HG03571 (cell line): Measurements from ENCODE around the gene FSIP2.
"Not testable (repeated sequence)": the region's sequence is repeated elsewhere in the genome, so short reads cannot be mapped to it uniquely, and the experiment has no call there.

Source experiments
- ATAC-seq: cut with Tn5 transposase; IDR thresholded peaks from one replicate; pipeline ENCODE4 v1.9.1; 2021; ENCODE audit not compliant: unreplicated experiment

Gene FSIP2

DNA sequence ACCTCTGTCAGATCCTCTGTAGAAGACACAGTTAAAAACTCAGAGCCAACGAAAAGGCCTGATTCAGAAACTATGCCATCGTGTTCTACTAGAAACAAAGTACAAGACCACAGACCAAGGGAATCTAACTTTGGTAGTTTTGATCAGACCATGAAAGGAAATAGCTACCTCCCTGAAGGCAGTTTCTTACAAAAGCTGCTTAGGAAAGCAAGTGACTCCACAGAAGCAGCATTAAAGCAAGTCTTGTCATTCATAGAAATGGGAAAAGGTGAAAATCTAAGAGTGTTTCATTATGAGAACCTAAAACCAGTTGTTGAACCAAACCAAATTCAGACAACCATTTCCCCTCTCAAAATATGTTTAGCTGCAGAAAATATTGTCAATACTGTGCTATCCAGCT lies 58.2 kb downstream of the FSIP2 start:
- no peak for ATAC-seq

DNA sequence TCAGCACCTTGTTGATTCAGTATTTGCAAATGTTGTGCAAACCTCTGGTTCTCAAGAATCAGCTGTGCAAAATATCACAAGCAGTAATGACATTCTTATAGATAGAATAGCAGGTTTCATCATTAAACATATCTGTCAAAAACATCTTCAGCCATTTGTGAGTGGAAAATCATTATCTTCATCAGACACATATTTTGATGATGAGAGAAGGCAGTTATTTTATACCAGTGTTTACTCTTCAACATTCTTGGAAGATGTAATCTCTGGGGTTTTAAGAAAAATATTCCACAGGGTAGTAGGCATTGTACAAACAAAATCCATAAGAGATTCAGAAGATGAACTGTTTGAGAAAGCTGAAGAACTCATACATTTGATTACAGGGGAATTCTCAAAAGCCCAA lies 64.3 kb downstream of the FSIP2 start:
- ATAC-seq = no peak

DNA sequence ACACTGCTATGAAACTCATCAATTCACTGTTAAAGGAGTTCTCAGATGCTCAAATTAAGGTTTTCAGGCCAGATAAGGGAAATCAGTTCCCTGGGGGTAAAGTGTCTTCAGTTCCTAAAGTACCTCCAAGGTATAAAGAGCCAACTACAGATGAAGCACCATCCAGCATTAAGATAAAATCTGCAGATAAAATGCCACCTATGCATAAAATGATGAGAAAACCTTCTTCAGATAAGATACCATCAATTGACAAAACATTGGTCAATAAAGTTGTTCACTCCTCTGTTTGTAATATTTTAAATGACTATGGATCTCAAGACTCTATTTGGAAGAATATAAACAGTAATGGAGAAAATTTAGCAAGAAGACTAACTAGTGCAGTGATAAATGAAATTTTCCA lies 68.2 kb downstream of the FSIP2 start:
- no peak for ATAC-seq

DNA sequence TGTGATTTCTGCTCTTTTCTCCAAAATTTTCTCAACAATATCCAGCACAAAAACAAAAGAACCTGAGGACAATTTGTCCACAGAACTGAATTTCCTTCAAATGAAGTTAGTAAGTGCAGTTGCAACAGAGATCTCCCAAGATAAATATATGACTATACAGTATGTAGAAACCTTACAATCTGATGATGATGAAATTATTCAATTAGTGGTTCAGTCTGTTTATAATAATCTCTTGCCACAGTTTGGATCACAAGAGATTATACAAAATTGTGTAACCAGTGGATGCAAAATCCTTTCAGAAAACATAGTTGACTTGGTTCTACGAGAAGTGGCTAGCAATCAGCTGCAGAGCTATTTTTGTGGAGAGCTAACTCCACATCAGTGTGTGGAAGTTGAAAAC lies 68.7 kb downstream of the FSIP2 start:
- ATAC-seq = no peak

DNA sequence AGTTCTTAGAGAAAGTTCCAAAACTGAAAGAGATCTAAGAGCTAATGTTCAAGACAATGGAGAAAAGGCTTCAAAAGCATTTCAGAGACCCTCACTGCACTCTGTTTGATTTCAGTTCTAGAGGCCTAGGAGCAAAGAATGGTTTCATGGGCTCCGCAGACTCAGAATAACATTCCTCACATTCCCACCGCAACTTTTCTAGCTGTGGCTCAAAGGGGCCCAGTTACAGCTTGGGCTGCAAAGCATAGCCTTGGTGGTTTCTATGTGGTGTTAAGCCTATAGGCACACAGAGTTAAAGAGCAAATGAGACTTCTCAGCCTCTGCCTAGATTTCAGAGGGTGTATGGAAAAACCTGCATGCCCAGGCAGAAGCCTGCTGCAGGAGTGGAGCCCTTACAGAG lies 73.0 kb downstream of the FSIP2 start:
- ATAC-seq = no peak

DNA sequence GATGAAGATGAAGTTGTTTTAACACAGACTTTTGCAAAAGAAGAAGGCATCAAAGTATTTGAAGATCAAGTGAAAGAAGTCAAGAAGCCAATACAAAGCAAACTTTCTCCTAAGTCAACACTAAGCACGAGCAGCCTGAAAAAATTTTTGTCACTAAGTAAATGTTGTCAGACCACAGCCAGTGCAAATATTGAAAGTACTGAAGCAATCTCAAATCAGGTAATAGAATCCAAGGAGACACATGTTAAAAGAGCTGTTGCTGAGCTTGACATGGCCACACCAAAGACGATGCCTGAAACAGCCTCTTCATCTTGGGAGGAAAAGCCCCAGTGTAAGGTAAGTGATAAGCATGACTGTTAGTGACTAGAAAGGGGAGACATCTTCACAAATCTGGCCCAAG lies 75.1 kb downstream of the FSIP2 start:
- no peak for ATAC-seq

DNA sequence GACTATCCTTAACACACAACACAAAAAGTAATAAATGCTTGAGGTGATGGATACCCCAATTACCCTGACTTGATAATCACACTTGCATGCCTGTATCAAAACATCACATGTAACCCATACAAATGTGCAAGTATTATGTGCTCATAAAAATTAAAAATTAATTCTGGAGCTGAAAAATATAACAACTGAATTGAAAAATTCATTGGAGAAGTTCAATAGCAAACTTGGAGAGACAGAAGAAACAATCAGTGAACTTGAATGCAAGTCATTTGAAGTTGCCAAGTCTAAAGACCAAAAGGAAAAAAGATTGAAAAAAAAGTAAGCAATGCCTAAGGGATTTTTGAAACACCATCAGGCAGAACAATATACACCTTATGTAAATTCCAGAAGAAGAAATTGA lies 79.4 kb downstream of the FSIP2 start:
- no peak for ATAC-seq

DNA sequence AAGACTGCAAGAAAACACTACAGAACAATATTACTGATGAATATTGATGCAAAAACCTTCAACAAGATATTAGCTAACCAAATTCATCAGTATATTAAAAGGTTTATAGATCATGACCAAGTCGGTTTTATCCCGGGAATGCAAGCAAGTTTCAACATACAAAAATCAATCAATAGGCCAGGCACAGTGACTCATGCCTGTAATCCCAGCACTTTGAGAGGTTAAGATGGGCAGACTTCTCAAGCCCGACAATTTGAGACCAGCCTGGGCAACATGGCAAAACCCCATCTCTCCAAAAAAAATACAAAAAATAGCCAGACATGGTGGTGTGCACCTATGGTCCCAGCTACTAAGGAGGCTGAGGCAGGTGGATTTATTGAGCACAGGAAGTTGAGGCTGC lies 82.9 kb downstream of the FSIP2 start:
- no peak for ATAC-seq

DNA sequence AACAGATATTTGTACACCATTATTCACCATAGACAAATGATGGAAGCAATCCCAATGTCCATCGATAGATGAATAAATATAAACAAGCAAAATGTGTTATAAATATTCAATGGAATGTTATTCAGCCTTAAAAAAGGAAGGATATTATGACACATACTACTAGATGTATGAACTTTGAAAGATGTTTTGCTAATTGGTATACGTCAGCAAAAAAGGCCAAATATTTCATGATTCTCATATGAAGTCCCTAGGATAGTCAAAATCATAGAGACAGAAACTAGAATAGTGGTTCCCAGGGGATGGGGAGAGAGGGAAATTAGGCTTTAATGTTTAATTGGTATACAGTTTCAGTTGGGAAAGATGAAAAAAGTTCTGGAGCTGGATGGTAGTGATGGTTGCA lies 85.2 kb downstream of the FSIP2 start:
- no peak for ATAC-seq

DNA sequence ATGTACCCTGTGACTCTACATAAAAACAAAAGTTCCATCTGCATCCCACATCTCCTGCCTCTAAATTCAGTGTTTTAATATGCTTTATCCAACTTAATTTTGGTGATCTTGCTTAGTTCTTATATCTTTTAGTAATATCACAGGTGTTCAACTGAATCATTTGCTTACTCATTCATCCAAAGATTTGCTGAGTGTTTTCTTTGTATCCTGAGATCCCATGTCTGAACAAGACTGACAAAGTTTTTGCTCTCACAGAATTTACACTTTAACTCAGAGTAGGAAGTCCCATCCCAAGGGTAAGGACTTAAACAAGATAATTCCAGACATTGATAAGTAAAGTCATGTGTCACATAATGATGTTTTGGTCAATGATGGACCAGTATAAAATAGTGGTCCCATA lies 87.0 kb downstream of the FSIP2 start:
- no peak for ATAC-seq

DNA sequence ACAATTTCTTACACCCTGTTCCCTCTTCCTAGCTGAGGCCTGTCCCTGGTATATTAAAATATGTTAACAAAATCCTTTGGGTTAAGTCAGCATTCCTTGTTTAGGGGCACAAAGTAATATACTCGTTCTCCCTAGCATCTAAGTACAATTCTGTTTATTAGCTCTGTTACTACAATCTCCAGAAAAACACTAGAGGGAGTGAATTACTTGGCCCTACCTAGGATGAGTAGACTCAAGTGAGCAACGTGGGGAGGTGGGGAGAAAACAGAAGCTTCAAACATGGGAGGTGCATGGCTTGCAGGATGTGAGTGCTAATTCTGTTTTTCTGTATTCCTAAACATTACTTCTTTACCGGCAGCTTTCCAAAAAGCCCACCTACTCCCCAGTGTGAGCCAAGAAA lies 89.7 kb downstream of the FSIP2 start:
- ATAC-seq = no peak

DNA sequence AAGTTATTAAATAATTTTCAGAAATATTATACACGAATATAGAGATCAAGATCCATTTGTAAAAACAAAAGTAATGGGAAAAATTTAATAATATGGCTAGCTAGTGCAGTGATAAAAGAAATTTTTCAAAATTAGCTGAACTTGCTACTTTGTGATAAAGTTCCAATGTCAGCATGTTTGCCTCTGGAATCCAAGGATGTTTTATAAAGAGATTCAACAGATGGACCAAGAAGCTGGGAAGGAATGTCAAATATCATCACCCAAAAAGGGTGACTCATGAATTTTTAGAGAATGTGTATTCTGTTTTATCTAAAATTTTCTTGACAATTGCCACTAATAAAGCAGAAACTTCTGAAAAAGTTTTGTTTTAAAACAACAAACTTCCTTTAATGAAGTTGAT lies 95.3 kb downstream of the FSIP2 start:
- ATAC-seq = no peak

DNA sequence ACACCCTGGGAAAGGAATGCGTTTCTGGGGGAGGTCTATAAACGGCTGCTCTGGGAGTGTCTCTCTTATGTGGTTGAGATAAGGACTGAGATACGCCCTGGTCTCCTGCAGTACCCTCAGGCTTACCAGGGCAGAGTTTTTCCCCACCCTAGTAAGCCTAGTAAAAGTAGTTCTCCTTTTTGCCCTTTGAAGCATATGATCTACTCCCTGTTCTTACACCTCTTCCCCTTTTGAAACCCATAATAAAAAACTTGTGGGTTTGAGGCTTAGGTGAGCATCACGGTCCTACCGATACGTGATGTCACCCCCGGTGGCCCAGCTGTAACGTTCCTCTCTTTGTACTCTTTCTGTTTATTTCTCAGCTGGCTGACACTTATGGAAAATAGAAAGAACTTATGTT lies 97.4 kb downstream of the FSIP2 start:
- ATAC-seq = no peak

DNA sequence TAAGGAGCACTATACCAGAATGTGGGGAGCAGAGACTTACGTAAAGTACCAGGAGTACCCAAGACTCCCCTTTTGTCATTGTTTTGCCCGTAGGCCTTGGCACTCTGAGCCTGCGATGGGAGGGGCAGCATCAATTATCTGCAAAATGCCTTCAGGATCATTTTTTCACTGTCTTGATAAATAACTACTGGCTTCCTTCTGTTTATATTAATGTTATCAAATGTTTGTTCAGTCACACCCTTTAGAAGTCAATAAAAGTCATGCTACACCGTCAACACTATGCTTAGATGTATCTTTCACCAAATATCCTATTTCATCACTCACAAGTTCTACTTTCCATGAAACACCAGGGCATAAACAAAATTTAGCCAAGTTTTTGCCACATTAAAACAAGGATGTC lies 116.3 kb downstream of the FSIP2 start:
- no peak for ATAC-seq

DNA sequence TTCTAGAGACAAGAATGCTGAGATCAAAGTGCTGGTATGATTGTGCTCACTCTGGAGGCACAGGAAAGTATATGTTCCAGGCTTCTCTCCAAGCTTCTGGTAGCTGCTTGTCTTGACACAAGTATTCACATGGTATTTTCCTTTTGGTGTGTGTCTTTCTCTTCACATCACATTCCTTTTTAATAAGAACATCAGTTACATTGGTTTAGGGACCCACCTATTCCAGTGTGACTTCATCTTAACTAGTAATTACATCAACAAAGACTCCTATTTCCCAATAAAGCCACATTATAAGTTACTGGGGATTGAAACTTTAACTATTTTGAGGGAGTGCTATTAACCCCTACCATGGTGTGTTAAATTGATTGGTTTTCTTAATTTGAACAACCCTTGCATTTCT lies 119.1 kb downstream of the FSIP2 start:
- ATAC-seq = no peak

DNA sequence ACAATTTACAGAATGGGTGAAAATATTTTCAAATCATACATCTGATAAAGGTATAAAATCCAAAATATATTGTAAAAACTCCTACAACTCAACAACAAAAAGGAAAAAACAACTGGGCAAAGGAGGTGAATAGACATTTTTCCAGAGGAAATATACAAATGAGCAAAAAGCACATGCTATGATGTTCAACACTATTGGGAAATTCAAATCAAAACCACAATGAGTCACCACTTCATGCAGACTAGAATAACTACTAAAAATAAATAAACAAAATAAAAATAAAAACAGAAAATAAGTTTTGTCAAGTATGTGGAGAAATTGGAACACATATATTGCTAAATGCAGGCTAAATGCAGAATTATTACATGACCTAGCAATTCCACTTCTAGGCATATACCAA lies 120.9 kb downstream of the FSIP2 start:
- ATAC-seq = no peak

DNA sequence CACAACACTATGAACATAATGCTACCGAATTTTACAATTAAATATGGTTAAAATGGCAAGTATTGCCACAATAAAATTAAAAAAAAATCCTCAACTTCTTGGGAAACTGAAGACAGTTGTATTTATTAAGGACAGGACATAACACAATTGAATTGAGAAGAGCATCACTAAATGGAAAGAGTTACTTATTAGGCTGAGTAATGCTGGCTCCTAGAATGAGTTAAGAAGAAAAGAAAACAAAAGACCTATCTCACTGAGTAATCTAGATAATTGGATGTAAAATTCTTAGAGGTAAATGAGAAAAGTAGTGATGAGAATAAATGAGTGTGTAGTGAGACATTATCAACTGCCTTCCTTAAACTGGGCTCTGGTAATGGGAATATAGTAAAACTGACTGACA lies 121.7 kb downstream of the FSIP2 start:
- ATAC-seq = no peak

DNA sequence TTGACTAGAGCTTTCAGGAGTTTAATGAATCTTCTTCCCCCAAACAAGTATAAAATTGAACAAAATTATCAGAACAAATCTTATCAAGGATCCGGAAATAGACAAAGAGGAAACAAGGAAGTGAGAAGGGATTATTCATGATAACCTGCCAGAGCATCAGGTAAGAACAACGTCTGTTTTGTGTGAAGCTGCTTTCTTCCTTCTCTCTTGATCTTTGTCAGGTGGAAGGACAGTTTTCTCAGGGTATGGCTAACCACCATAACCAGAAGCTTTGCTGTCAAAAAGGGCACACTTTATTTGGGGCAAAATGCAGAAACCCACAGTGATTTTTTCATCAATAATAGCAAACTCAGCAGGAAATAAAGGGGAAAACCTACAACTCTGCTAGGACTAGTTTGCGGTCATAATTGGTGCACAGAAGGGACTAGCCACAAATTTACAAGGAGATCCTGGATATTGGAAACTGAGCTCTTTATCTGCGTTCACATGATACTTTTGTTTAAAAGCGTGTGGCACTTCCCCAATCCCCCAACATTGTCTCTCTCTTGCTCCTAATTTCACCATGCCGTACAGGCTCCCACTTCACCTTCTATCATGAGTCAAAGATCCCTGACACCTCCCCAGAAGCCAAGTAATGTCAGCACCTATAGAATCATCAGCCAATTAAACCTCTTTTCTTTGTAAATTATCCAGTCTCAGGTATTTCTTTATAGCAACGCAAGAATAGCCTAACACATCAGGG lies 124.2 kb downstream of the FSIP2 start:
- no peak for ATAC-seq

DNA sequence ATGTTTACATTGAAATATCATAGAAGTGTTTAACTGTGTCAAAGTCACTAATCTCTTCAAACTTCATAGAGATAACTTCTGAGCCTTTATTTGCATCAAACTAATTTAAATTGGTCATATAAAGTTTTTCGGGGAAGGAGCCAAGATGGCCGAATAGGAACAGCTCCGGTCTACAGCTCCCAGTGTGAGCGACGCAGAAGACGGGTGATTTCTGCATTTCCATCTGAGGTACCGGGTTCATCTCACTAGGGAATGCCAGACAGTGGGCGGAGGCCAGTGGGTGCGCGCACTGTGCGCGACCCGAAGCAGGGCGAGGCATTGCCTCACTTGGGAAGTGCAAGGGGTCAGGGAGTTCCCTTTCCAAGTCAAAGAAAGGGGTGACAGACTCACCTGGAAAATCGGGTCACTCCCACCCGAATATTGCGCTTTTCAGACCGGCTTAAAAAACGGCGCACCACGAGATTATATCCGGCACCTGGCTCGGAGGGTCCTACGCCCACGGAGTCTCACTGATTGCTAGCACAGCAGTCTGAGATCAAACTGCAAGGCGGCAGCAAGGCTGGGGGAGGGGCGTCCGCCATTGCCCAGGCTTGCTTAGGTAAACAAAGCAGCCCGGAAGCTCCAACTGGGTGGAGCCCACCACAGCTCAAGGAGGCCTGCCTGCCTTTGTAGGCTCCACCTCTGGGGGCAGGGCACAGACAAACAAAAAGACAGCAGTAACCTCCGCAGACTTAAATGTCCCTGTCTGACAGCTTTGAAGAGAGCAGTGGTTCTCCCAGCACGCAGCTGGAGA lies 126.1 kb downstream of the FSIP2 start:
- ATAC-seq = not testable (repeated sequence)

DNA sequence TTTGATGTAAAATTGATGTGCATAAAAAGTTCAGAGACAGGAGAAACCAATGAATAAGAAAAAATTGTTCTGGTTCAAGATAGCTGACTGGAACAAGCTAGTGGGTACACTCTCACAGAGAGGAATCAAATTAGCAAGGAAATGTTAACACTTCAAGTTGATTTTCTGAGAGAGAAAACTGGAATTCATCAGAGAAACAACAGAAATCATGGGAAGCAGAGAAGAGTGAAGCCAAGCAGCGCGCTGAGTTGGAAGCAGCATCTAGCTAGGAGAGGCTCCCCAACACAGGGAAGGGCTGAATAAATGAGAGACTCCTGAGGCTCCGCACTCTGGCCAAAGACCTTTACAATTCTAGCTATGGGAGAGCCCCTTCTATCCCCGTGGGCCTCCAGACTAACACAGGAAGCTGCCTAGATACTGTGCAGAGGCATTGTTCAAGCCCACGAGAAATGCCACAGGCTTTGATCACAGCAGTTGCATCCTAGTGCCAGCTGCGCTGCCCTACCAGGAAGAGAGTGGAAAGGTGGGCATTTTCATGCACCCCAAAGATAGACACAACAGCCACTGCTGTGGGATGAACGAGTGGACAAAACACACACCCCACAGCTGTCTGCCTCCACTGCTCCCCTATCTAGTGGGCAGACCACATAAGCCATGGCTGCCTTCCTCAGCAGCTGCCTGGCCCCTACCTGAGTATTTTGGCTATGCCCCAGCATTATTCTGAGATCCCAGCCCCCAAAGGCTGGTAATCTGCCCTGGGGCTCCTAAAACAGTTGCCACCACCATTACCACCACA lies 136.7 kb downstream of the FSIP2 start:
- ATAC-seq = no peak

DNA sequence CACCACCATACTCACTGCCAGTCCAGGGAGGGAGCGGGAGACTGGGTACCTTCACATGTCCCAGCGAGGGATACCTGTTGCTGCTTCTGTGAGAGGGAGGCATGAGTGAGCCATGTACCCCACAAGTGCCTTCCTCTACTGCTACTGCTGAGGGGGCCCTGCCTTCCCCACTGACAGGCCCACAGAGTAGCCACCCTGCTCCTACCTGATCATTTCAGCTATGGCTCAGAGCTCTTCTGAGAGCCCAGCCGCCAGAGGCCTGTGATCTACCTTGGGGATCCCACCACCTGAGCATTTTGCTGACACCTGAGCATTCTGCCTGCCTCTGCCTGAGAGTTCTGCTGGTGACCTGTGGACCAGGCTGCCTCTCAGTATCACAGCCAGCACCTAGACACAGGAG lies 137.6 kb downstream of the FSIP2 start:
- ATAC-seq = no peak

DNA sequence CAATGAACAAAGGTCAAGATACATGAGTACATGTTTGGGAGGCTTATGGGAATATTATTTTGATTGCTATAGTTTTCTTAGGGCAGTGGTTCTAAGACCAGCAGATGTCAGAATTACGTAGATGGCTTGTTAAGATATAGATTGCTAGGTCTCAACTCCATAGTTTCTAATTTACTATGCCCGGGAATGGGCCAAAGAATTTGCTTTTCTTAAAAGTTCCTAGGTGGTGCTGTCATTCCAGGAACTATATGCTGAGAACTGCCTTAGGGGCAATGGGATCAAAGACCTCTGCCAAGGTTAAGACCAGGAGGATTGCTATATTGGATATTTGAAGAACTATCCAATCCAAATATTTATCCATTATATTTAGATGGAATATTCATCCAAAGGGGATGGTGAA lies 141.8 kb downstream of the FSIP2 start:
- no peak for ATAC-seq
